Parathyroid adenoma (tissue), 2 donors: Measurements from ENCODE around the gene TAF4.

Source experiments
- H2AFZ ChIP-seq: fragments of 300-600 bp; sonication (generic); one replicate; pipeline ENCODE4 v1.7.0; 2017; ENCODE audit warnings: antibody characterized with exemption, mild to moderate bottlenecking
- H3K27ac ChIP-seq: fragments of 300-600 bp; sonication (generic); one replicate; pipeline ENCODE4 v1.7.0; 2017
- H3K27me3 ChIP-seq: fragments of 300-600 bp; sonication (generic); one replicate; pipeline ENCODE4 v1.7.0; 2017; ENCODE audit warnings: low read length; ENCODE audit not compliant: control insufficient read depth, insufficient read depth
- H3K36me3 ChIP-seq: fragments of 300-600 bp; sonication (generic); one replicate; pipeline ENCODE4 v1.7.0; 2017; ENCODE audit warnings: low read length; ENCODE audit not compliant: control insufficient read depth, insufficient read depth
- H3K4me1 ChIP-seq: fragments of 300-600 bp; sonication (generic); one replicate; pipeline ENCODE4 v1.7.0; 2017; ENCODE audit warnings: control low read depth
- H3K4me2 ChIP-seq: fragments of 300-600 bp; sonication (generic); one replicate; pipeline ENCODE4 v1.7.0; 2017; ENCODE audit warnings: low read length
- H3K4me3 ChIP-seq: fragments of 300-600 bp; sonication (generic); one replicate; pipeline ENCODE4 v1.7.0; 2017; ENCODE audit warnings: low read depth, low read length
- H3K79me2 ChIP-seq: fragments of 300-600 bp; sonication (generic); one replicate; pipeline ENCODE4 v1.7.0; 2017; ENCODE audit warnings: control low read depth
- H3K9ac ChIP-seq: fragments of 300-600 bp; sonication (generic); one replicate; pipeline ENCODE4 v1.7.0; 2017; ENCODE audit warnings: mild to moderate bottlenecking
- H3K9me3 ChIP-seq: fragments of 300-600 bp; sonication (generic); one replicate; pipeline ENCODE4 v1.7.0; 2017; ENCODE audit warnings: low read length; ENCODE audit not compliant: control insufficient read depth
- CTCF ChIP-seq: fragments of 300-600 bp; sonication (generic); IDR thresholded peaks from one replicate; pipeline ENCODE4 v1.7.0; 2017; ENCODE audit warnings: antibody characterized with exemption, mild to moderate bottlenecking
- donor health status: primary hyperparathyroidism.

TAF4 gene

DNA sequence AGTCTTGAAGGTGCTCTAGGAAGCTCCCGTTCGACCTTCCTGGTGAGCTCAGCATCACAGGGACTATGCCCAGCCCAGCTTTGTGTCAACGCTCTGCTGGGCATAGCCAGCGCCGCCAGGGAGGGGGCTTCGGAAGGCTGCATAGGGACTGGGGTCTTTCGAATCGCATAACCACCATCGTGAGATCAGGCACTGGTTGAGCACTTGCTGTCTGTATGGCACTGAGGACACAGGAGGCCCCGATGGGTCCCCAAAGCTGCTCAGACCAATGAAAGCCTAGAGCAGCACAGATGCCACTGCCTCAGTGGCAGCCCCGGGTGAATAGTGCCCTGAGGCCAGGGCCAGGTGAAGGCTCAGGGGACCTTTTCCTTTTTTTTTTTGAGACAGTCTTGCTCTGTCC is 96.7 kb downstream of the TAF4 start:
- H3K9me3 ChIP-seq = no peaks in the 10 kb centered on the region
- TF ChIP-seq CTCF = no peak

GRCh38 chr20:61968036-61968810 is 97.5 kb downstream of the TAF4 start:
- no peaks in the 10 kb centered on the region for H3K4me1 ChIP-seq
- no peak overlapping the region for H3K27ac ChIP-seq
- H3K27me3 ChIP-seq = no peaks in the 10 kb centered on the region
- no peak overlapping the region for H3K4me3 ChIP-seq
- TF ChIP-seq CTCF = no peak
- H3K9ac ChIP-seq = no peak overlapping the region
- H2AFZ ChIP-seq = no peak overlapping the region
- H3K36me3 ChIP-seq = no peaks in the 10 kb centered on the region
- no peak overlapping the region for H3K4me2 ChIP-seq
- H3K9me3 ChIP-seq = no peaks in the 10 kb centered on the region
- H3K79me2 ChIP-seq = no peaks in the 10 kb centered on the region

More for the DNA sequence above, 96.7 kb downstream of the TAF4 start:
- Histone ChIP-seq H3K36me3 (no peaks in the 10 kb centered on the region), H3K27ac (no peak overlapping the region), H3K4me3 (no peak overlapping the region), H3K9ac (no peak overlapping the region), H3K4me2 (no peak overlapping the region), H3K79me2 (no peaks in the 10 kb centered on the region), H3K4me1 (no peaks in the 10 kb centered on the region), H2AFZ (no peak overlapping the region), H3K27me3 (no peaks in the 10 kb centered on the region)

DNA sequence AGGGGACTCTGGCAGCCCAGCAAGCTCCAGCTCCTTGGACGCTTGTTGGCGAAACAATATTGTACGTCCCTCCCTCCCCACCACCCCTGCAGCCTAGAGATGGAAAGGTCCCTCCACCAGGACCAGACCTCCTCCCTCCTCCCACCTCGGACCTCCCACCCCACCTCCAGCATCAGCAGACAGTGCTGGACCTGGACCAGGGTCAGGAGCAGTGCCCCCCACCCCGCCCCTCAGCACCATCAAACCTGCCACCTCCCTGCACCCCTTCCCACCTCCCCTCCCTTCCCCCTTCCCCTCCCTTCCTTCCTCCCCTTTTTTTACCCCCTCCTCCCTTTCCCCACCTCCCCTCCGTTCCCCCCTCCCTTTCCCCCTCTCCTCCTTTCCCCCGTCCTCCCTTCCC is 98.4 kb downstream of the TAF4 start:
- H3K27ac ChIP-seq = no peak overlapping the region
- H2AFZ ChIP-seq = no peak overlapping the region
- H3K79me2 ChIP-seq = no peaks in the 10 kb centered on the region
- no peak for TF ChIP-seq CTCF
- H3K27me3 ChIP-seq = no peaks in the 10 kb centered on the region
- H3K4me3 ChIP-seq = no peak overlapping the region
- H3K36me3 ChIP-seq = no peaks in the 10 kb centered on the region
- H3K4me2 ChIP-seq = no peak overlapping the region
- H3K9me3 ChIP-seq = no peaks in the 10 kb centered on the region
- no peaks in the 10 kb centered on the region for H3K4me1 ChIP-seq
- no peak overlapping the region for H3K9ac ChIP-seq

DNA sequence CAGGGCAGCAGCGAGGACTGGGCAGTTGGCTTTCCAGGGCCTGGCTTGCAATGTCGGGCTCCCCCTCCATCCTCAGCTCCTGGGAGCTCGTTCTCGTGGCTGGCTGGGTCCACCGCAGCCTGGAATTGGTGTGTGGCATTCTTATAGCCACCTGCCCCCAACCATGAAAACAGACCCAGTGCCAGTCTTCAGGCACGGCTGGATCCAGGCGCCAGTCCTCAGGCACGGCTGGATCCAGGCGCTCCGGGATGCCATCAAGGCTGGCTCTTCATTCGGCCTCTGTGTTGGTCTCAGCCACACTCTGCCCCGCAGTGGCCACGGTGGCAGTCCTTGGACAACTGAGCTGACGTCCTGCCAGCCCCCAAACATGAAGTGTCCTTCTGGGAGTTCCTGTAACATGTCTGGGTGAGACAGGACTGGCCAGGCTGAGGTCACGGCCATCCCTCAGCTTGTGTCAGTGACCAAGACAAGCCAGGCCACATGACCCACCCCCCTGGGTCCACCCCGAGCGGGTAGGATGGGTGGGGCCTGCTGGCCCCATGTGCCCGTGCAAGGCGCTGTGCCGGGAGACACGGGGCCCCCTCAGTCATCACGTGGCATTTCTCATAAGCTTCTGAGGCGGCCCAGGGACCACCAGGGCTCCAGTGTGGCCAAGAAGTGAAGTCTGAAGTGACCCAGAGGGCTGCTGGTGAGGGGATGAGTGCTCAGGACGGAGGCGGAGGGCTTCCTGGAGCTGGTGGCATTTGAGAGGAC is 99.0 kb downstream of the TAF4 start:
- Histone ChIP-seq H3K79me2 (no peaks in the 10 kb centered on the region), H3K27me3 (no peaks in the 10 kb centered on the region), H3K4me3 (no peak overlapping the region), H3K36me3 (no peaks in the 10 kb centered on the region), H3K9ac (no peak overlapping the region), H3K9me3 (no peaks in the 10 kb centered on the region), H3K4me1 (no peaks in the 10 kb centered on the region), H2AFZ (no peak overlapping the region), H3K4me2 (no peak overlapping the region), H3K27ac (no peak overlapping the region)
- TF ChIP-seq CTCF = no peak
